HG03060 (cell line): ENCODE data around the gene ADPRHL1.
"Not testable (repeated sequence)": the region's sequence is repeated elsewhere in the genome, so short reads cannot be mapped to it uniquely, and the experiment has no call there.

Experiments used
- ATAC-seq: cut with Tn5 transposase; IDR thresholded peaks from one replicate; pipeline ENCODE4 v1.9.1; 2021; ENCODE audit warnings: low read depth, moderate number of reproducible peaks; ENCODE audit not compliant: unreplicated experiment

Gene ADPRHL1

DNA sequence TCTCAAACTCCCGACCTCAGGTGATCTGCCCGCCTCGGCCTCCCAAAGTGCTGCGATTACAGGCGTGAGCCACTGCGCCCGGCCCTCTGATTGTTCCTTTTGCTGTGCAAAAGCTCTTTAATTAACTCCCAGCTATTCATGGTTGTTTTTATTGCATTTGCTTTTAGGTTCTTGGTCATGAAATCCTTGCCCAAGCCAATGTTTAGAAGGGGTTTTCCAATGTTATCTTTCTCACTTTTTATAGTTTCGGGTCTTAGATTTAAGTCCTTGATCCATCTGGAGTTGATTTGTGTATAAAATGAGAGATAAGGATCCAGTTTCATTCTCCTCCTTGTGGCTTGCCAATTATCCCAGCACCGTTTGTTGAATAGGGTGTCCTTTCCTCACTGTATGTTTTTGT lies 70.2 kb downstream of the ADPRHL1 start:
- no peak for ATAC-seq

DNA sequence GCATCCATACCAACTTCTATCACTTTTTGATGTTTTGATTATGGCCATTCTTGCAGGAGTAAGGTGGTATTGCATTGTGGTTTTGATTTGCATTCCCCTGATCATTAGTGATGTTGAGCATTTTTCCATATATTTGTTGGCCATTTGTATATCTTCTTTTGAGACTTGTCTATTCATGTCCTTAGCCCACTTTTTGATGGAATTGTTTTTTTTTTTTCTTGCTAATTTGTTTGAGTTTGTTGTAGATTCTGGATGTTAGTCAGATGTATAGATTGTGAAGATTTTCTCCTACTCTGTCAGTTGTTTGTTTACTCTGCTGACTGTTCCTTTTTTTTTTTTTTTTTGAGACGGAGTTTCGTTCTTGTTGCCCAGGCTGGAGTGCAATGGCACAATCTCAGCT lies 70.7 kb downstream of the ADPRHL1 start:
- not testable (repeated sequence) for ATAC-seq

DNA sequence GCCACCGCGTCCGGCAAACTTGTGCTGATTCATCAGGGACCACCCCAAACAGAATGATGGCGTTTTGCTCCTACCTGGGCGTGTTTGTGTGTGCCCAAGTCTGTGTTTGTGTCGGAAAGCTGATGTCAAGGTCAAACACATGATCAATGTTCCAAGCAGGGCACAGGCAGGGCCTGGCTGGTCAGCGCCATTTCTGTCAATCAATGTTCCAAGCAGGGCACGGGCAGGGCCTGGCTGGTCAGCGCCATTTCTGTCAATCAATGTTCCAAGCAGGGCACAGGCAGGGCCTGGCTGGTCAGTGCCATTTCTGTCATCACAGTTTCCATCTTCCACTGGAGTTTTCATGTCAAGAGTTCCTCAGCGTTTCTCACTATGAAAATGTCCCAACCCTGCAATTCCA lies 74.5 kb downstream of the ADPRHL1 start:
- no peak for ATAC-seq

DNA sequence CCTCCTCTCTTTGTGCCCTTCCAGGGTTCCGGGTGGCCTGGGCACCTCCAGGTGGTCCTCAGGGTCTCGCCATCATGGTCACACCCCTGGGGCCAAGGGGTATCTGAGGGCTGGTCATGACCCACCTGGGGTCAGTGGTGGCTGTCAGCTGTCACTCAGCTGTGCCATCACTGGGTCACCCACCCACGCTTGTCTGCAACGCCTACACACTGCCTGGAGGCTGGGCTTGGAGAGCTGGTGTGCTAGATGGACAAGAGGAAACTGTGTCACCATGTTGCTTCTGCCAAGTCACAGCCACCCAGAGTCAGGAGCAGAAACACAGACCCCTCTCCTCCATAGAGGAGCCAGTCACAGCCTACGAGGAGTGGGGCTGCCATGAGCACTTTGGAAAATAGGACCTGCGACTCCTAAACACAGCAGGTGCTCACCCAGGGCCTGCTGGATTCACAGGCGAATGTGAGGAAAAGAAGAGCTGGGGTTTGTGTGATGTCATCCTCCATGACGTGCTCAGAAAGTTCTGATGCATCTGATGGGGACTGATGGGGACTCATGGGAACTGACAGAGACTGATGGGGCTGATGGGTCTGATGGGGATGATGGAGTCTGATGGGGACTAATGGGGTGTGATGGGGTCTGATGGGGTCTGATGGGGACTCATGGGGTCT lies 78.6 kb downstream of the ADPRHL1 start:
- no peak for ATAC-seq

DNA sequence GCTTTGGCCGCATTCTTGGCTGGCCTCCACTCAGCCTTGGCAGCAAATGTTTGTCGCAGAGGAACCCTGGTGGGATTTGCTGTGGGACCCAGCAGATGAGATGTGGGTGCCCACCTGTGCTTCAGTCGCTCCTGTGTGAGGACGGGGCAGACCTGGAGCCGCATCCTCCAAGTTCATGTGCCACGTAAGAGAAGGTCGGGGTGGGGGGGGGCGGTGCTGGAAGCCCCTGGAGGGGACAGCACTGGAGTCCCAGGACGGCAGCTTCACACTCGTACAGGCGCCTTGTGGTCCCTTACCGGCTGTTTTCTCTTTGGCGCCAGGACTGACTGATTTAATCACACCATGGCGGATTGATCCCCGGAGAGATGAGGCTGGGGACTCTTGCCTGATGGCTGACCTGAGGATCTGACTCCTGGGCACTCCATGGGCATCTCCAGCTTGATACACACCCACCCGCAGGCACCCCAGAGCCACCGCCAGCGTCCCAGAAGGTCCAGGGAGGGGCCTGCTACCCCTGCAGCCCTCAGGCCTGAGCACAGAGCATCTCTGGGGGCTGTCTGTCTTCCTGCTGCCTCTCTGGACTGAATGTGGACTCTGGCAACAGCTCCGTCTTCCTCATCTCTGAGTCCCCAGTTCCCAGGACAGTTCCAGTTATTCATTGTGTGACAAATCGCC lies 79.3 kb downstream of the ADPRHL1 start:
- no peak for ATAC-seq

DNA sequence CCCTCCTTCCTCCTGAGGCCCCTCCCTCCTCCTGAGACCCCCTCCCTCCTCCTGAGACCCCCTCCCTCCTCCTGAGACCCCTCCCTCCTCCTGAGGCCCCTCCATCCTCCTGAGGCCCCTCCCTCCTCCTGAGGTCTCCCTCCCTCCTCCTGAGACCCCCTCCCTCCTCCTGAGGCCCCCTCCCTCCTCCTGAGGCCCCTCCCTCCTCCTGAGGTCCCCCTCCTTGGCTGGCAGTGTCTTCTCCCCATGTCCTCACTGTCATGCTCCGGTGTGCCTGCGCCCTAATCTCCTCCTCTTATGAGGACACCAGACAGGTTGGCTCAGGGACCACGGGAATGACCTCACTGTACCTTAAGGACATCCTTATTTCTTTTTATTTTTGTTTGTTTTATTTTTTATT lies 81.6 kb downstream of the ADPRHL1 start:
- not testable (repeated sequence) for ATAC-seq

DNA sequence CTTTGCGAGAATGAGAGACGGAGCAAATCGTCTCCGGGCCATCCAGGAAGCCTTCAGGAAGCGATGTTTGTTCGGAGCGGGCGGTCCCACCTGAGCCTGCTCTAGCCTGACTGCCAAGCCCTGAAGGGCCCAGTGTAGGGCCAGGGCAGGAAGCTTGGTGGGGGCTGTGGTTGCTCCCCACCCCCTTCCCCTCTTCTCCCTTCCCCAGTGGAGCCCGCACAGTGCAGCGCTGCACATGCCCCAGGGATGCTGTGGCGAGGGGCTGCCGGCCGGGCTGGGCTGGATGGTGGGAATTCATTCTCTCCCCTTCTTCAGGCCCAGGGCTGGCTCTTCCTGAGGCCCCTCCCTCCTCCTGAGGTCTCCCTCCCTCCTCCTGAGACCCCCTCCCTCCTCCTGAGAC lies 82.2 kb downstream of the ADPRHL1 start:
- no peak for ATAC-seq

DNA sequence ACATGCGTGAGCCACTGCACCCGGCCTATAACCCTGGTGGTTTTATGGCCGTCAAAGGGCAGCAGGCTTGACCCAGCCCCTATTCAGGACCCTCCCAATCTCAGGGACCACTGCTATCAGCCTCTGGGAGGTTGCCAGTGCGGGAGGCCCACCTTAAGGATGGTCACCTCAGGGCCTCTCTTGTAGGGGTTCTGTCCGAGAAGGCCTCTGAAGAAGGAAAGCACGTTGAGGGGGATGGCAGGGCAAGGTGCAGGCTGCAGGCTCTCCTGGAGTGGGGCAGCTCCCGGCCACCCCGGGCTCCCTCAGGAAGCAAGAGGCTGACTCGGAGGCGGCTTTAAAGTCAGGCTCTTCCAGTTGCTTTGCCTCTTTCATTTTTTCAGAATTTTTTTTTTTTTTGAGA lies 83.4 kb downstream of the ADPRHL1 start:
- ATAC-seq = no peak

DNA sequence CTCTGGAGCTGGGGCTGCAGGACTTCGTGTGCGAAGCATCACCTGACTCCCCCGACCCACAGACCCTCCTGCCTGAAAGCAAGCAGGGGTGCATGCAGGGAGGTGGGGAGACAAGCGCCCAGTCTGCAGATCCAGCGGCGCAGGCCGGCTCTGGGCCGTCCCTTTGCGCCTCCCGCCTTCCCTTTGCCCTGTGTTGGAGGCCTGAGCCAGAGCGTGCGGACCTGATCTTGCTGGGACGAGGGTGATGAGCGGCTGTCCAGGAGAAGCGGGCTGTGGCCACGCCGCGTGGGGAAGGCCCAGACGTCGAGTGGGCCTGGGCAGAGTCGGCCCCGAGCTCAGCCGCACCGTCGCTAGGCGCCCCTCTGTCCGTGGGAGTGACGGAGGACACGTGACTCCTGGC lies 84.1 kb downstream of the ADPRHL1 start:
- no peak for ATAC-seq

DNA sequence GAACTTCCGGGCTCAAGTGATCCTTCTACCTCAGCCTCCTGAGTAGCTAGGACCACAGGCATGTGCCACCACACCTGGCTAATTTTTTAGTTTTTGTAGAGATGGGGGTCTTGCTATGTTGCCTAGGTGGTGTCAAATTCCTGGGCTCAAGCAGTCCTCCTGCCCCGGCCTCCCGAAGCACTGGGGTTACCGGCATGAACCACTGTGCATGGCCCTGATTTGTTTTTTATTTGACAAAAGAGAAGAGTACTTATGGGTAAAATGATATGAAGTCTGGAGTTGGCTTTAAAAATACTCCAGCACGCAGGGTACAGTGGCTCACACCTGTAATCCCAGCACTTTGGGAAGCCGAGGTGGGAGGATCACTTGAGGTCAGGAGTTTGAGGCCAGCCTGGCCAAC lies 84.9 kb downstream of the ADPRHL1 start:
- not testable (repeated sequence) for ATAC-seq

DNA sequence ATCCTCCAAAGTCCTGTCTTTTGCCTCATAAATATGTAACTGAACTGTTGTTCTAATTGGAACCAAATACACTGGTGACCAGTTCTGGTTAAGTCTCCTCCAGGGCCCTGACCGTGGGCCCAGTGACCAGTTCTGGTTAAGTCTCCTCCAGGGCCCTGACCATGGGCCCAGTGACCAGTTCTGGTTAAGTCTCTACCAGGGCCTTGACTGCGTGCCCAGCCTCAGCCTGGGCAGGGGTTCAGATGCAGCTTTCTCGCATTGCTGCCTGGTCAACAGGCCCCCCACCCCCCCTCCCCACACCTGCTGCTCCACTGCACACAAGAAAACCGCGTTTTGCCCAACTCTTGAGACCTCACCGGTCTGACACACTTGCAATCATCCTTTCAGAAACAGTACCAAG lies 85.5 kb downstream of the ADPRHL1 start:
- no peak for ATAC-seq

DNA sequence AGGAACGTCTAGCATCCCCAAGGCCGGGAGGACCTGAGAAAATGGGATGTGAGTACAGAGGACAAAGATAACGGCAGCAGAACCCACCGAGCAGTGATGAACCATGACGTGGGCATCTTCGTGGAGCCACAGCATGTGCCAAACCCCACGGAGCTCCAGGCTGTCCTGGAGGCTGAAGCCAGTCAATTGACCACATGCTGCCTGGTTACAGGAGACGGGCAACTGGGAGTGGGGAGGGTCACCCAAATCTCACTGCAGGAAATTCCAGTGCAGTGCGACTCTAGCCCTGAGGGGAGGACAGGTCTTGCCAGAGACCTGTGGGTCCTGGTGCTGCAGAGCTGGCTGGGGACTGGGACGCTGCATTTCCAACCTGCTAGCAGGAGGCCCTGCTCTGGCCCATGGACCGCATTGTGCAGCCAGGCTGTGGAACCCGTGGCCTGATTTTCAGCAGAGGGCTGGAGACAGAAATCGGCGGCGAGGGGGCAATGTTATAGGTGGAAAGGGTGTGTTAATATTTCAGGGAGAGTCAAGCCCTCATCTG lies 86.2 kb downstream of the ADPRHL1 start:
- no peak for ATAC-seq

DNA sequence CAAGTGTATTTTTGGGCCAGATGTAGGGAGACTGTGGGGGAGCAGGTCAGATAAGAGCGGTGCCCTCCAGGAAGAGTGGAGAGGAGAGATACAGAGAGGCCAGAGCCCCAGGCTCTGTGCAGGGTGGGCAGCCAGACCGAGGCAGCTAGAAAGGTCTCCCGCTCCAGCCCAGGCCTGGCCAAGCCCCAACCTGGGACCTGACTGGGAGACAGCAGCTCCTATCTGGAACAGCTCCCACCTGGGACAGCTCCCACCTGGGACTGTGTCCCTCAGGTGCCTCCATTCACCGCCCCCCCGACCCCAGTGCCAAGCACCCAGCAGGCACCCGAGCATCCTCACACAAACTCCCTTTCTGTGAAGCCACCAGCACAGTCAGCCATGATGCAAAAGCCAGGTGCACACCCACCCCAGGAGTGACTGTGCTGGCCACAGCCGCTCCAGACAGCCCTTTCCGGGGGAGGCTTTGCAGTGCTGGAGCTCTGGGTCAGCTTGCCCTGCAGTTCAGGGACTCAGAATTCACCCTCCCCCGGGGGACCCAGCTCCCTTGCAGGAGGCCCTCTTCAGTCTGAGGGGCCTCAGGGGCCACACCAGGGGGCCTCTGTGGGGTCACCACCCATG lies 87.2 kb downstream of the ADPRHL1 start:
- no peak for ATAC-seq

DNA sequence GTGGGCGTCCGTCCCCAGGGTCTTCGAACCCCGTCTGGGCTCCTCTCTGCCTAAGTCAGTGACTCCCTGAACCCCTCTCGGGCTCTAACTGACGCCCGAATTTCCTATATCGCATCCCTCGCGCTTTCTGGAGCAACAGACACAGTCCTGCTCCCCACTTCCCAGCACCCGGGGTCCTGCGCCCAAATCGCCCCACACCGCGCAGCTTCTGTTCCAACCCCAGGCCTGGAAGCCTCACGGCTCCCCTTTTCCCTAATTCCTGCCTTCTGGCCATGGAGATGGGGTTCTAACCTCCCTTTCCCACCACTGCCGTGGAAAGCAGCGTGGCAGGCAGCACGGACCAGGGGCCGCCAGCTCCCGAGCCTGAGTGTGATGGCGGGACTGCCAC lies 87.7 kb downstream of the ADPRHL1 start:
- no peak for ATAC-seq

DNA sequence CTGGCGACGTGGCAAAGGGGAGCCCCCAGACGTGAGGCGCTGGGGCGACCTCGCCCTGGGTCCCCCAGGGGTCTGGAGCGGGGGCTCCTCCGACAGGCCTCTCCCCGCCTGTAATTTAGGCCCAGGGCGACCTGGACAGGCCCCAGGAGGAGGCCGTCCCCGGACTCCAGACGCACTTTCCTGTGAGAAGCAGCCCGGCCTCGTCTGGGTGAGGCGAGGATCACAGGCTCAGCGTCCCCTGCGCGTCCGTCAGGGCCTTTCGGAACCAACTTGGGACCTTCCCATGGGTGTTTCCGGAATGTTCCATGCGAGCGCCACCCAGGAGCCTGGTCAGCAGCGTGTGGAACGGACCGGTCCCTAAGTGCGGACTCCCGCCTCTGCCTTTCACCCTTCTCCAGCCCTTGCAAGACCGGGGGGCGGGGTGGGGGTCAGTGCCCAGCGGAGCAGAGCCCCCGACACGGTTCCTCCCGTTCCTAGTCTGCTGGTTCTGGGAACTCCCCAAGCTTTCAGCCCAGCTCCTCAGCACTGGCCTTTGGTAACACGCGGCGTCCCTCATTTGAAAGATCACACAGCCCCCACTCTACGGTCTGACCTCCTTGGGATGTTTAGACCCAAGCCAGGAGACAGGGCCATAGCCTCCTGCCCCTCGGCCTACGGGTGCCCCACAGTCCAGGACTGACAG lies 88.2 kb downstream of the ADPRHL1 start:
- ATAC-seq = no peak

DNA sequence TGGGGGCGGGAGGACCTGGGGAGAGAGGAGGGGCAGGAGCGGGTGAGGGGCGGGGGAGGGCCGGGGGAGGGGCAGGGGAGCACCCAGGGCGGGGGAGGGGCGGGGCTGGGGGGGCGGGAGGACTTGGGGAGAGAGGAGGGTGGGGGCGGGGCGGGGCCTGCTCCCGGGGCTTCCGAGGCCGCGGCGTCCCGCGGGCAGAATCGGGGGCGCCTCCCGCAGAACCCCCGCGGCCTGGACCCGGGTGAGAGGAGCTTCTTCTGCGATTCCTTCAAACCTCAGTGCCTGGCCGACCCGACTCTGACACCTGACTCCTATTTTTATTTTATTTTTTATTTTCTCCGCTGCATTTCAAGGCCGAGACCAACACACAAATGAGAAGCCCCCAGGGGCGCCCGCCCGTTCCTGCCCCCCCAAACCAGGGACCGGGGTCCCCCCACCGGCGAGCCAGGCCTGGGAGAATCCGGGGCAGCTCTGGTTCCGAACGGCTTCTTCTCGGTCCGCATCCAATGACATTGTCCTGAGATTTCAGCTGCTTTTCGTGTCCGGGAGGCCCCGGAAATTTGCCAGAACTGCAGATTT lies 88.9 kb downstream of the ADPRHL1 start:
- ATAC-seq = no peak

DNA sequence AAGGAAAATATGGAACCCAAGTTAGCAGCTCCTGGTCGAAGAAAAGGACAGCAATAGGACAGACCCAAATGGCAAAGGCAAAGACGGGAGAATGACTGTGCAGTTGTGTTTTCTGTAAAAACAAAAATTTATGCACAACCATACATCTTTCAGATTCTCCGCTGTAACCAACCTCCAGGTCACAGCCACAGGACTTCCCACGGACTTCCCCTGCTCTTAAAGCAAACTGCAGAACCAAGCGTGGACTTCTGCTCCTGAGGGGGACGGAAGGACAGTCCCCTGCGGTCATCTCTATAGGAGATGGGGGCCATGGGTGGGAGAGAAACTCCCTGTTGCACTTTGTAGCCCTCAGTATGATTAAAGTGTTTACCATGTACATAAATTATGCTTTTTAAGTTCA lies 91.9 kb downstream of the ADPRHL1 start:
- no peak for ATAC-seq

DNA sequence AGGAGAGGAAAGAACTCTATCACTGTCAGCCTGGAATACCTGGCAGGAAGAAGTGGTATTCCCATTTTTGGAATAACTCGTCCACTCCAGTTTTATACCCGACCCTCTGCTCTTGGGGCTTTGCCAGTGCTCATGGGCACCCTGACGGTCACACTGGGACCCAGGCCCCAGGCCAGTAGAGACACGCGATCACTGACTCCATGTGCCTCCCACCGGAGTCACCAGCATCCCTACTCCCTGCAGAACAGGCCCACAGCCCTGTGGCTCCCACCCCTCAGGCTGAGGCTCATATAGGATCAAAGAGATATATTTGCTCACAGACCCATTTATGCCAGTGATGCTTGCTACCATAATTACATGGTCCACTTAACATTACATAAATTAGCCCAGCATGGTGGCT lies 92.8 kb downstream of the ADPRHL1 start:
- no peak for ATAC-seq

DNA sequence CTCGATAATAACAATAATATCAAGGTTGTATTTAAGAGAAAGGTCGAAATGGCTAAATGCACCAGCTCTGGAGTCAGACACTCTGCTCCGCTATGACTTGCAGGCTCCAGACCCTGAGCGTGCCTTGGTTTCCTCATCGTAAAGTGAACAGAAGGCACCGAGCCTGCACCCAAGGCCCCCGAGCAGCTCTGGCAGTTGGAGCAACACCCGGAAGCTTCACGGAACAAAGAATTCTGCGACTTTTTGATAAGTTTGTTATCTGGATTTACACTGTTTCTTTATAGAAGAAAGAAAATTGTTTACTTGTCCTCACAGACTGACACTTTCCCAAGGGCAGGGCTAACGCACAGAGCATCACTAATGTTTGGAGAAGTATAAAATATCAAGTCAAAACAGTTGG lies 93.7 kb downstream of the ADPRHL1 start:
- ATAC-seq = no peak

DNA sequence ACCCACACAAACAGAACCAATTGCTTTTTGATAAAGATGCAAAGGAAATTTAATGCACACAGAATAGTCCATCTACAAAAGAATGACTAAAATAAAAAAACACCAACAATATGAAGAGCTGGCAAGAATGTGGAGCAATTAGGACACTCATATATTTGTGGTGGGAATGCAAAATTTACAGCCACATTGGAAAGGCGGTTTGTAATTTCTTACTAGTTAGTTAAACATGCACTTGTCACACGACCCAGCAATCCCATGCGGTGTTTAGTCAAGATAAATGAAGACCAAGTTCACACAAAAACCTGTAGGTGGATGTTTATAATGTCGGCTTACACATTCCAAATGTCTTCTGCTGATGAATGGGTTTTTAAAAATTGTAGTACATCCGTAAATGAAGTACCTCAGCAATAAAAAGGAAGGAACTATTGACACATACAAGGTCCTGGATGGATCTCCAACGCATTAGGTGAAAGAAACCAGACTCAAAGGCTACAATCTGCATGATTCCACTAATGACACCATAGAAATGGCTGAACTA lies 94.6 kb downstream of the ADPRHL1 start:
- ATAC-seq = no peak

DNA sequence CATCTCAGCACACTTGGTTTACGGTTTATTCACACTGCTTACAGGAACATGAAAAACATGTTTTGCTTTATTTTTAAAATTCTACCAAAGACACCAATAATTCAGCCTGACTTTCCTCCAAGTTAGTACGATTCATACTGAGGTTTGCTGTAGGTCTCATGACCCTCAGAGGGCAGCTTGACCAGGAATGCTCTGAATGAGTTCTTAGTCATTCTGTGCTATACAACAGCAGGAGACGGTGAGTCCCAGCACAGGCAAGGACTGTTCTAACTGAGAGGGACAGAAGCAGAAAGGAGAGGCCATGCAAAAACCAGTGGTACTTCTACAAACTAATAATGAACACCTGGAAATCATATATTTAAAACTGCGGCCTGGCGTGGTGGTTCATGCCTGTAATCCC lies 95.8 kb downstream of the ADPRHL1 start:
- ATAC-seq = no peak
